Measurements from ENCODE around the gene ALG8.

GRCh38 chr11:78161962-78162371 lies 22.5 kb upstream of the ALG8 start:
- TF ChIP-seq, protein P1, sequence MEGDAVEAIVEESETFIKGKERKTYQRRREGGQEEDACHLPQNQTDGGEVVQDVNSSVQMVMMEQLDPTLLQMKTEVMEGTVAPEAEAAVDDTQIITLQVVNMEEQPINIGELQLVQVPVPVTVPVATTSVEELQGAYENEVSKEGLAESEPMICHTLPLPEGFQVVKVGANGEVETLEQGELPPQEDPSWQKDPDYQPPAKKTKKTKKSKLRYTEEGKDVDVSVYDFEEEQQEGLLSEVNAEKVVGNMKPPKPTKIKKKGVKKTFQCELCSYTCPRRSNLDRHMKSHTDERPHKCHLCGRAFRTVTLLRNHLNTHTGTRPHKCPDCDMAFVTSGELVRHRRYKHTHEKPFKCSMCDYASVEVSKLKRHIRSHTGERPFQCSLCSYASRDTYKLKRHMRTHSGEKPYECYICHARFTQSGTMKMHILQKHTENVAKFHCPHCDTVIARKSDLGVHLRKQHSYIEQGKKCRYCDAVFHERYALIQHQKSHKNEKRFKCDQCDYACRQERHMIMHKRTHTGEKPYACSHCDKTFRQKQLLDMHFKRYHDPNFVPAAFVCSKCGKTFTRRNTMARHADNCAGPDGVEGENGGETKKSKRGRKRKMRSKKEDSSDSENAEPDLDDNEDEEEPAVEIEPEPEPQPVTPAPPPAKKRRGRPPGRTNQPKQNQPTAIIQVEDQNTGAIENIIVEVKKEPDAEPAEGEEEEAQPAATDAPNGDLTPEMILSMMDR (IDR thresholded peaks at IDR 0.05): no peak
- TF ChIP-seq REST (IDR thresholded peaks at IDR 0.05; ENCODE audit: insufficient read depth in 1 of 2, low read depth in 2 of 2, low read length in 1 of 2) (no peak), POLR2AphosphoS5 (IDR thresholded peaks at IDR 0.05; ENCODE audit: low read depth, low read length) (no peak), TCF7L2 (IDR thresholded peaks at IDR 0.05; ENCODE audit: low read depth, low read length) (no peak), SIN3A (IDR thresholded peaks at IDR 0.05; ENCODE audit: borderline replicate concordance, insufficient read depth, low read depth, low read length) (no peak)

All from Panc1 (cell line).